ENCODE results near the gene RIMBP2. TPM values are rescaled to one million over a fixed set of nuclear protein-coding genes. Genes with fewer than 3 reads are reported as not detected.

The RIMBP2 gene
- total and polyA plus RNA-seq, 2 experiments from 2014 or later: 0.31 to 0.37 TPM

DNA sequence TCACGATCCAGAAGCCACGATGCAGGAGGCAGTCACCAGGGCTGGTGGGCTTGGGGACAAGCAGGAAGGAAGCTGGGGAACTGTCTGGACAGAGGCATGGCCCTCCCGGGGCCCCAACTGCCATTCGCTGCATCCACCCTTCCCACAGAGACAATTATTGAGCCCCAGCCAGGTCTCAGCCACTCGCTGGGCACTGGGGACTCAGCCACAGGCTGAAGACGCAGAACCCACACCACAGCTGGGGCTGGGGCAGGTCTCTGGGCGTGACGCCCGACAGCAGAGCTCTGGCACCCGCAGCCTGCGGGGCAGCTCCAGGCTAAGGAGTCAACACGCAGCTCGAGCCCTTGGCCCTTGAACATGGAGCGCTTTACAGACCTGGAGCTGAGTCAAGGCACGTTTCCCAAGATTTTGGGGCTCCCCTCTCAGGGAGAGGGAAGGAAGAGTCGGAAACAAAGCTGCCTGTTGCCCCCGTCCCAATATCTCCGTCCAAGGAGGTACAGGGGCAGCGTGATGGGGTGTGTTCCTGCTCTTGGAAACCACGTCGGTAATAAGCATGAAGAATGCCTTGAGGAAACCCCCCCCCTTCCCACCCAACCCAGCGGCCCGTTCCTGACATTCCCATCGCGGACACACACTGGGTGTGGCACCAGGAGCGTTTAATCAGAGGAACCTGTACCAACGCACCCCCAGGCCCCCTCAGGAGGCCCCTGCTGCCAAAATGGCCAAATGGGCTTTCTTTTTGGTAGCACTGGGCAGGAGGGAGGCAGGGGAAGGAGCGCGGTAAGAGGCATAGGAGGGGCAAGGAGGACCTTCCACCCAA lies 6.7 kb downstream of the RIMBP2 start:
- H3K79me2 ChIP-seq (replicated peaks; ENCODE audit: insufficient read depth): no peaks in the 10 kb centered on the region
- no peak overlapping the region for H2AFZ ChIP-seq
- no peaks in the 10 kb centered on the region for H3F3A ChIP-seq (replicated peaks; ENCODE audit: low read depth)
- H3K4me3 ChIP-seq: no peak overlapping the region
- H3K27ac ChIP-seq (ENCODE audit: low read depth): no peak overlapping the region
- H4K20me1 ChIP-seq (replicated peaks; ENCODE audit: insufficient read depth): no peaks in the 10 kb centered on the region
- peaks cover 88% of the 10 kb centered on the region for H3K9me3 Mint-ChIP-seq
- no peak for TF ChIP-seq ZNF331 (CRISPR knock-in tag; IDR thresholded peaks at IDR 0.05; ENCODE audit: low read depth)
- TF ChIP-seq EZH2phosphoT487 (IDR thresholded peaks at IDR 0.05; ENCODE audit: unreplicated experiment): no peak
- TF ChIP-seq, protein P1, sequence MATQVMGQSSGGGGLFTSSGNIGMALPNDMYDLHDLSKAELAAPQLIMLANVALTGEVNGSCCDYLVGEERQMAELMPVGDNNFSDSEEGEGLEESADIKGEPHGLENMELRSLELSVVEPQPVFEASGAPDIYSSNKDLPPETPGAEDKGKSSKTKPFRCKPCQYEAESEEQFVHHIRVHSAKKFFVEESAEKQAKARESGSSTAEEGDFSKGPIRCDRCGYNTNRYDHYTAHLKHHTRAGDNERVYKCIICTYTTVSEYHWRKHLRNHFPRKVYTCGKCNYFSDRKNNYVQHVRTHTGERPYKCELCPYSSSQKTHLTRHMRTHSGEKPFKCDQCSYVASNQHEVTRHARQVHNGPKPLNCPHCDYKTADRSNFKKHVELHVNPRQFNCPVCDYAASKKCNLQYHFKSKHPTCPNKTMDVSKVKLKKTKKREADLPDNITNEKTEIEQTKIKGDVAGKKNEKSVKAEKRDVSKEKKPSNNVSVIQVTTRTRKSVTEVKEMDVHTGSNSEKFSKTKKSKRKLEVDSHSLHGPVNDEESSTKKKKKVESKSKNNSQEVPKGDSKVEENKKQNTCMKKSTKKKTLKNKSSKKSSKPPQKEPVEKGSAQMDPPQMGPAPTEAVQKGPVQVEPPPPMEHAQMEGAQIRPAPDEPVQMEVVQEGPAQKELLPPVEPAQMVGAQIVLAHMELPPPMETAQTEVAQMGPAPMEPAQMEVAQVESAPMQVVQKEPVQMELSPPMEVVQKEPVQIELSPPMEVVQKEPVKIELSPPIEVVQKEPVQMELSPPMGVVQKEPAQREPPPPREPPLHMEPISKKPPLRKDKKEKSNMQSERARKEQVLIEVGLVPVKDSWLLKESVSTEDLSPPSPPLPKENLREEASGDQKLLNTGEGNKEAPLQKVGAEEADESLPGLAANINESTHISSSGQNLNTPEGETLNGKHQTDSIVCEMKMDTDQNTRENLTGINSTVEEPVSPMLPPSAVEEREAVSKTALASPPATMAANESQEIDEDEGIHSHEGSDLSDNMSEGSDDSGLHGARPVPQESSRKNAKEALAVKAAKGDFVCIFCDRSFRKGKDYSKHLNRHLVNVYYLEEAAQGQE (IDR thresholded peaks at IDR 0.05; ENCODE audit: unreplicated experiment): no peak
- no peak for TF ChIP-seq STAT1 (IDR thresholded peaks at IDR 0.05; ENCODE audit: unreplicated experiment)
- TF ChIP-seq CREB1 (CRISPR knock-in tag; IDR thresholded peaks at IDR 0.05; ENCODE audit: low read depth): no peak
- TF ChIP-seq POLR2AphosphoS5 (IDR thresholded peaks at IDR 0.05; ENCODE audit: low read depth): no peak
- TF ChIP-seq JUNB (IDR thresholded peaks at IDR 0.05; ENCODE audit: unreplicated experiment): no peak
- TF ChIP-seq, protein P2, sequence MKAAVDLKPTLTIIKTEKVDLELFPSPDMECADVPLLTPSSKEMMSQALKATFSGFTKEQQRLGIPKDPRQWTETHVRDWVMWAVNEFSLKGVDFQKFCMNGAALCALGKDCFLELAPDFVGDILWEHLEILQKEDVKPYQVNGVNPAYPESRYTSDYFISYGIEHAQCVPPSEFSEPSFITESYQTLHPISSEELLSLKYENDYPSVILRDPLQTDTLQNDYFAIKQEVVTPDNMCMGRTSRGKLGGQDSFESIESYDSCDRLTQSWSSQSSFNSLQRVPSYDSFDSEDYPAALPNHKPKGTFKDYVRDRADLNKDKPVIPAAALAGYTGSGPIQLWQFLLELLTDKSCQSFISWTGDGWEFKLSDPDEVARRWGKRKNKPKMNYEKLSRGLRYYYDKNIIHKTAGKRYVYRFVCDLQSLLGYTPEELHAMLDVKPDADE (IDR thresholded peaks at IDR 0.05): no peak
- TF ChIP-seq, protein P3, sequence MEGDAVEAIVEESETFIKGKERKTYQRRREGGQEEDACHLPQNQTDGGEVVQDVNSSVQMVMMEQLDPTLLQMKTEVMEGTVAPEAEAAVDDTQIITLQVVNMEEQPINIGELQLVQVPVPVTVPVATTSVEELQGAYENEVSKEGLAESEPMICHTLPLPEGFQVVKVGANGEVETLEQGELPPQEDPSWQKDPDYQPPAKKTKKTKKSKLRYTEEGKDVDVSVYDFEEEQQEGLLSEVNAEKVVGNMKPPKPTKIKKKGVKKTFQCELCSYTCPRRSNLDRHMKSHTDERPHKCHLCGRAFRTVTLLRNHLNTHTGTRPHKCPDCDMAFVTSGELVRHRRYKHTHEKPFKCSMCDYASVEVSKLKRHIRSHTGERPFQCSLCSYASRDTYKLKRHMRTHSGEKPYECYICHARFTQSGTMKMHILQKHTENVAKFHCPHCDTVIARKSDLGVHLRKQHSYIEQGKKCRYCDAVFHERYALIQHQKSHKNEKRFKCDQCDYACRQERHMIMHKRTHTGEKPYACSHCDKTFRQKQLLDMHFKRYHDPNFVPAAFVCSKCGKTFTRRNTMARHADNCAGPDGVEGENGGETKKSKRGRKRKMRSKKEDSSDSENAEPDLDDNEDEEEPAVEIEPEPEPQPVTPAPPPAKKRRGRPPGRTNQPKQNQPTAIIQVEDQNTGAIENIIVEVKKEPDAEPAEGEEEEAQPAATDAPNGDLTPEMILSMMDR (conservative IDR thresholded peaks at IDR 0.05; ENCODE audit: low read depth in 2 of 2): no peak
- TF ChIP-seq EZH2 (IDR thresholded peaks at IDR 0.05; ENCODE audit: low read depth, unreplicated experiment): no peak
- no peaks in the 10 kb centered on the region; the same call in 1 of the 2 replicates for H3K4me1 ChIP-seq (ENCODE audit: insufficient read depth)
- H3K27me3 ChIP-seq (ENCODE audit: insufficient read depth): peaks cover 23% of the 10 kb centered on the region
- peaks cover 9% of the 10 kb centered on the region for H3K4me1 Mint-ChIP-seq
- no peak overlapping the region for H3K4me3 Mint-ChIP-seq
- H3K36me3 Mint-ChIP-seq (ENCODE audit: low read depth): peaks cover 32% of the 10 kb centered on the region
- H3K9me2 ChIP-seq (ENCODE audit: insufficient read depth): no peaks in the 10 kb centered on the region
- H3K4me2 ChIP-seq: no peak overlapping the region
- DNase-seq (ENCODE audit: low spot score): no peak
- no peaks in the 10 kb centered on the region for H3K36me3 ChIP-seq (ENCODE audit: insufficient read depth)
- no peak overlapping the region for H3K27ac Mint-ChIP-seq
- no peak for ATAC-seq
- H3K27me3 Mint-ChIP-seq (ENCODE audit: insufficient read depth, low read depth, poor library complexity): peaks cover 24% of the 10 kb centered on the region
